HL-60/S4 treated with retinoic acid at 250 ng/mL for 4 days and 3 days (cell line): Measurements from ENCODE around the gene FARS2.

Experiments used
- in situ Hi-C: fragments of 300-500 bp; cut with MboI; formaldehyde crosslinking; loops from 2 replicates; pipeline ENCODE4 v1.7.0; 2022; ENCODE audit warnings: low sequenced_read_pairs

The FARS2 gene

DNA sequence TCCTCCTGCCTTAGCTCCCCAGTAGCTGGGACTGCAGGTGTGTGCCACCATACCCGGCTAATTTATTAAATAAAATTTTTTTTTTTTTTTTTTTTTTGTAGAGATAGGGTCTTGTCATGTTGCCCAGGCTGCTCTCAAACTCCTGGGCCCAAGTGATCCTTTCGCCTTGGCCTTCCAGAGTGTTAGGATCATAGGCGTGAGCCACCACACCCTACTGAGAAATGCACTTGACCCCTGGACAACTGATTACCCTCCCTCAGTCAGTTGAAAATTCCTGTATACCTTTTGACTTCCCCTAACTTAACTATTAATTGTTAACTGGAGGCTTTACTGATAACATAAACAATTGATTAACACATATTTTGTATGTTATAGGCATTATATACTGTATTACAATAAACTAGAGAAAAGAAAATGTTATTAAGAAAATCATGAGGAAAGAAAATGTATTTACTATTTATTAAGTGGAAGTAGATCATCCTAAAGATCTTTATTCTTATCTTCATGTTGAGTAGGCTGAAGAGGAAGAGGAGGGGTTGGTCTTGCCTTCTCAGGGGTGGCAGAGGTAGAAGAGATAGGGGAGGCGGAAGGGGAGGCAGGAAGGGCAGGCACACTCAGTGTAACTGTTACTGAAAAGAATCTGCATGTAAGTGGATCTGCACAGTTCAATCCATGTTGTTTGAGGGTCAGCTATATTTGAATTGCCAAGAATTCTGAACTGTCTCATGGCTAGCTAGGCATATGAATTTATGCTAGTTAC is 104.3 kb downstream of the FARS2 start:
- in situ Hi-C loops, result no loop called here

DNA sequence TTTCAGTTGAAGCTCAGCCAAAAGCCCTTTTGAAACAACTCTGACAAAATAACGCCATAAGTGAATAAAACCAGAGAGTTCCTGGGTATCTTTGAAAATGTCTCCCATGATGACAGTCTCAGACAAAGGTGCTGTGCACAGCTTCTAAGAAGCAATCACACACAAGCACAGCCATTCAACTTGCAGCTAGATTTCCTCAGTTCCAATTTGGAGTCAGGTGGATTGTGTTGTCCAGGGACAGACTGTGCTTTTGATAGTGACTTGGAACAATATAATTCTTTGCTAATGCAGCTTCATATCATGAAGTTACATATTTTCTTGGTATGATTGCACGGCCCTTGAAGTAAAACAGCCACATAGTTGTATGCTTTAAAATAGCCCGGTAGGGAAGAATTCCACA is 105.6 kb downstream of the FARS2 start:
- in situ Hi-C loops, result no loop called here

DNA sequence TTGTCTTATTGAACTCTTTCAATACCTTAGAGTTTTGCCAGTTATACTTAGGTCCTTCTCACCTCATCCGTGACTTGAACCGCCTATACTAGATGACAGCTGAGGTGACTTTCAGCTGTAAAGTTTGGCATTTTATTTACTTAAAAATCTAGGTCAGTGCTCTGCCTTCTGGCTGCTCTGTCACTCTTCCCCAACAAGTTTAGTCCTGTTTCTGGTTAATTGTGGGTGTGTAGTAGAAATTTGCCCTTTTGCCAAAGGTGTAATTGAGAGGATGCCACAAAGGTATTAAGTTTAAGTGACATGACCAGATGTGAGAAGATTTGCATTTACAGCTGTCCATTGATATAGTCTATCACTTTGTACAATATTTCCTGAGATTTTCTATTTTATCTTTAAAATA is 106.2 kb downstream of the FARS2 start:
- in situ Hi-C loops, result no loop called here

DNA sequence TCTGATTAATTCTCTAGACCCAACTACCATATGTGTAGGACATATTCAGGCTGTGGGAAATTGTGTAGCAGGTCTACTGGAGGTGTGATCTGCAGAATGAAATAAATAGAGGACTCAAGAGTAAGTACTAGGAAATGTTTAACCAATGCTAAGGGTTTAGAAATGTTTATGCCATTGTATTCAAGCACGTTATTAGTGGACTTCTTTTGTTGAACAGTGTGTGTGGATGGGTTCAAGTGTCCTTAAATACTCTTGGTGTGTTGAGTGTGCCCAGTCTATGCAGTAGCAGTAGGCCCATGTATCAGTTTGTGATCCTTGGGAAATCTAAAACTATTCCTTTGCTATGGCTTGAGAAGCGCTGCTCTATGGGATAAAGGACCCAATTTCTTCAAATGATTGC is 112.1 kb downstream of the FARS2 start:
- in situ Hi-C loops, result no loop called here

DNA sequence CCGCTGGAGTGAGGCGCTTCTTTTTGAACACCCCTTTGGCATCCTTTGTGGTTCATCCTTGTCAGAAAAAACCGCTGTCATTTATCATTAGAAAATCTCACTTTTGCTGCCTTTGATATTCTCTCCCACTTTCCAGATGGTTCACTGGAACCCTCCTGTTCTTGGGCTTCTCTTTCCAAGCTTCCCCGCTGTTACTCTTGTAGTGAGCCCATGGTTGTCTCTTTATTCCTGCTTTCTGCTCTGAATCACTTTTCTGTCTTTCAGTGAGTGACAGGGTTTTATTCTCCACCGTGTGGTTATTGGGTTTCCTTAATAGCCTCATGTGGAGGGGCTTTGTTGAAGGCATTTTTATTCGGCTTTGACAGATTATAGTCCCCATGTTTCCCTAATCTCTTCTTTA is 117.0 kb downstream of the FARS2 start:
- in situ Hi-C loops, result loop anchor here (25.0 kb wide), 2 partner anchors 166 to 241 kb away; no protein-coding TSS in a partner anchor

DNA sequence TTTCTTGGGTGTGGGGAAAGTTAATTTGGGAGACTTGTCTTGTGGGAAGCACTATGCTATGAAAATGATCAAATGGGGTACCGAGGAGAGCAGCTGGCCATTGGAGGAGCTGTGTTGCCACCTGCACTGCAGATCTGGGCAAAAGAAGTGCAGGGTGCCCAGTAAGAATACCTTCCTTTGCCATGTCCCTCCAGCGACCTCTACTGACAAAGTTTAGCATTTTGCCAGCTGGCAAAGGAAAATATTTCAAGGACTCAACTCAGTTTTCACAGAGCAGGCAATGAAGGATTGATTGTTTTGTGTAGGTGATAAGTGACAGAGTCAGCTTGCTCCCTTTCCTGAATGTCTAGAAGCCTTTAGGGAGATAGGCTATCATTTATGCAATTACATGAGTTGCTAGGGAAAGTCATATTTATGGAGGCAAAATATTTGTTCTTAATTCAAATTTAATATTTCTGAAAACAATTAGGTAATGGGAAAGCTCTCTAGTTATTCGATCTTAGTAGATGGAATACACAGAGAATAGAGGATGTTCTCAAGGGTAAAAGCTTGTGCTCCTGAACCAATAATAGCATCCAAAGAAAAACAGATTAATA is 118.4 kb downstream of the FARS2 start:
- in situ Hi-C loops, result loop anchor here (25.0 kb wide), 2 partner anchors 167 to 242 kb away; no protein-coding TSS in a partner anchor

DNA sequence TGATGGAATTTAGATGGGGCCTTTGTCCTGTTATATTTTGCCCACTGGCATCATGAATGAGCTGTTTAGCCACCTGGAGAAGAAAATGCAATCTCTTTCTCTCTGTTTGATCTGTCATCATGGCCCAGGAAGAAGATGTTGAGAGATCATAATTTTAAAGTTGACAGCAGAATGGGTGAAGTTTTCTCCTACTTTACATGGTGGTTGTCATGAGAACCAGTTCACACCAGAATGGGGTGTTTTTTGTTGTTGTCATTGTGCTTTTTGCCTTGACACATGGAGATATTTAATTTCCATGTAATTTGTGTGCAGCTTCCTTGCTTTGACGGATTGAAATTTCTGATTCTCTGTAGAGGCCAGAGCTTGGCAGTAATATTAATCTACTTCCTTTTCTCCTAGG is 122.5 kb downstream of the FARS2 start:
- in situ Hi-C loops, result loop anchor here (25.0 kb wide), 2 partner anchors 172 to 247 kb away; no protein-coding TSS in a partner anchor

DNA sequence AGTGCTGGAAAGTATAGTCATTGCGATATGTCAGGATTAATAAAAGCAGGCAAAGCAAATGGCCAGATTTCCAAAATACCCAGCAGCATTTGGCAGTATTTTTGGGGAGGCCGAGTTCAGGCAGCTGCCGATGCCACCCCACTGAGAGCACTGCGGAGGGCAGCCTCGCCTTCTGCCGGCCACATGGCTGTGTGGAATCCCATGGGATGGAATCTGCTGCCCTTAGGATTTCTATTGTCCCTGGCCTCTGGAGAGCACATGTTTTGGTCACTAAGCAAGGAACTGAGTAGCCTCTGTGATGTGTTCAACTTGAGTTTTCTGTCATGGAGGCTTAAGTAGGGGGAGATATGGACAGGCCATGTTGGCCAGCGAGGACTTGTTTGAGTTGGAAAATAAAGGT is 123.0 kb downstream of the FARS2 start:
- in situ Hi-C loops, result loop anchor here (25.0 kb wide), 2 partner anchors 172 to 247 kb away; no protein-coding TSS in a partner anchor

DNA sequence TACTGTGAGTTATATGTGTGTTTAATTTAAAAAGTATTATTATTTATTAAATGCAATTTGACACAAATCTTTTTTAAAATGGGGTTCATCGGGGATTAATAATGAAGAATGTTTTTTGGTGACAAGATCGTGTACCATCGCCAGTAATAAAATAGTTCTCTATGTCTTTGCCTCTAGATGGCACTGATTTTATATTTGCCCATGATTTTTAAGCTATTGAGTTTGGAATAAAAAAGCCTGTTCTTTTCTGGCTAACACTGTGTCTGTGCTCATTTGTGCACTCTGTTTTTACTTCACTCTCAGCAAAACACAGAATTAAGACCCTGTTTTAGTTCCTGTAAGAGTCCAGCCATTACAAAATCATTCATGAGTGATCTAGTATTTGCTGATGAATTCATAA is 127.0 kb downstream of the FARS2 start:
- in situ Hi-C loops, result loop anchor here (25.0 kb wide), 2 partner anchors 176 to 251 kb away; no protein-coding TSS in a partner anchor

DNA sequence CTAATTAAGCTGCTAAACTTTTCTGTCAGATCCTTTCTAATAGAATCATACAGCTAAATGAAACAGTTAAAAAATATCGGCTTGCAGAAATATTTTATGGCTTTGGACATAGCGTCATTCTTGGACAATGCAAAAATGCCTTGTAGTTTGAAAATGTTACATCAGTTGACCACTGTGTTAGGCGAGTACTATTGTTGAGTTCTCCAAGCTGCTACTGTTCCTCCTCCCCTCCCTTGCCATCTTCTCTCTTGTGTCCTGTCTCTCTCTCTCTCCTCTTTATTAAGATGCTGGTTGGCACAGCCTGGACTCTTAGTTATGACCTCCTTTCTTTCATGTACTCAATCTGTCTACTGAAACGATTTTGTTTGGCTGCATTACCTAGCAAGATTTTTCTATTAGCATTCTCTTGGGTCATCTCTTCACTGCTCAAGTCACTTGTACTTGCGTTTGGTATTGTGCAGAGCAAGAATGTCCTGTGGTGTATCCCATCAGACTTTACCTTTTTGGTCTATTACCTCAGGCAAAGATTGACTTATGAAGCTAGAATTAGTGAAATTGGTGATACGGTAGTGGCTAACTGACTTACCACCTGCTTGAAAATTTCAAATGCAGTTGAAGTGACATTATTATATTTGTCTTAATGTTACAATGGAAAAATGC is 127.9 kb downstream of the FARS2 start:
- in situ Hi-C loops, result loop anchor here (25.0 kb wide), 2 partner anchors 177 to 252 kb away; no protein-coding TSS in a partner anchor

DNA sequence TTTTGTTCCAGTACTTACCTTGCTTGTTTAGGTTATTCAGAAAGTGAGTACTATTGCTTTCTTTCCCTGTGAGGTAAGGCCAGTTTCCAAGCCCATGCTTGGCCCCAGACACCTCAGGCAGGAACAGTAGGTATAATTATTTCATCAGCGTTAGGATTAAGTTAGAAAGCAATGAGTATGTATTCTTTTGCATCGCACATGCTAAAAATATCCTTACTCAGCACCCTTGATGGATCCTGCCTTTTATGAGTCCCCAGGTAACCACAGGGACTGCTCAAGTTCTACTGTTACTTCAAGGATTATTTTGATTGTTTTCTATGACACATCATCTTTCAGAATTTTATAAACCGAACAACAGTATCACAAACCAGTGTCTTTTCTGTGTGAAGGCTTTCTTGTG is 128.9 kb downstream of the FARS2 start:
- in situ Hi-C loops, result loop anchor here (25.0 kb wide), 2 partner anchors 178 to 253 kb away; no protein-coding TSS in a partner anchor

DNA sequence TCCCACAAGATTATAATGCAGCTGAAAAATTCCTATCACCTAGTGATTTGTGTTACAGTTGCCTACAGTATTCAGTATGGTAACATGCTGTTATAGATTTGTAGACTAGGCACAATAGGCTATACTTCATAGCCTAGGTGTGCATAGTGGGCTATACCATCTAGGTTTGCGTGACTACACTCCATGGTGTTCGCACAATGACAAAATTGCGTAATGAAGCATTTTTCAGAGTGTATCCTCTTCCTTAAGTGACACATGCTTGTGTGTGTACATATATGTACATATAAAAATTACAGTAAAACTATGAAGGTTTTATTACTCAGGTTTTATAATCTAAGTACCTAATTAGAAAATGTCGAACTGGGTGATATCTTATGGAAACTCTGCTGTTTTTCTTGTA is 133.0 kb downstream of the FARS2 start:
- in situ Hi-C loops, result loop anchor here (25.0 kb wide), 2 partner anchors 182 to 257 kb away; no protein-coding TSS in a partner anchor

DNA sequence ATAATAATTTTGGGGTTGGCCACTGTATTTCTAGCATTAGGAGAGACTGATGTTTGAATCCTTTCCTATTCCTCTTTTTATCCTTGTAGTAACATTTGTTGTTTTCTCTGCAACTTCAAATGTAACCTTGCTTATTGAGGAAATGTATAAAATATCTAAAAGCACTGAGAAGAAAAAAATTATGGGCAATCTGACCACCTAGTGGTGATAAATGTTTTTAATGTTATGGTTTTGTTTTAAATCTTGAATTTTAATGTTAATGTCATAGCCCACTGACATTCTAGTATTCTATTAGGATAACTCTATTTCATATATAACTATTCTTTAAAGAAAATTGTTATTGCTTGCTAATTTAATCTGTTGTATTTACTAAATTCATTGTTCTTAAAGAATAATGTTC is 134.4 kb downstream of the FARS2 start:
- in situ Hi-C loops, result loop anchor here (25.0 kb wide), 2 partner anchors 183 to 258 kb away; no protein-coding TSS in a partner anchor

DNA sequence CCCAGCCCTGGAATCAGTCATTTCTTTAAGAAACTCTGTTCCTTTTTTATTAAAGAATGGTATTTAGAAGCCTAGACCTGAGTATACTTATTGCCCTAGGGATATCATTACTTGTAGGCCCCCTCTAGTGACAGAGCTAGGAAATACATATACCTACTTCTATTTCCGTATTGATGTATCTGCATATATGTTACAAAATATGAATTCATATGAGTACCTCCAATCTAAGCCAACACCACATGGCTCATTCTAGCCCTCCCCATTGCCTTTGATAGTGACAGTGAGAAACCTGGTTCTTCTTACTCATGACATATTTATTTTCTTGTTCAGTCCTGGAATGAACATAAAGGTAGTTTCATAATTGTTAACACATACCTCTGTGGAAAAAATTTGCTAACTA is 137.2 kb downstream of the FARS2 start:
- in situ Hi-C loops, result loop anchor here (25.0 kb wide), 2 partner anchors 186 to 261 kb away; no protein-coding TSS in a partner anchor

DNA sequence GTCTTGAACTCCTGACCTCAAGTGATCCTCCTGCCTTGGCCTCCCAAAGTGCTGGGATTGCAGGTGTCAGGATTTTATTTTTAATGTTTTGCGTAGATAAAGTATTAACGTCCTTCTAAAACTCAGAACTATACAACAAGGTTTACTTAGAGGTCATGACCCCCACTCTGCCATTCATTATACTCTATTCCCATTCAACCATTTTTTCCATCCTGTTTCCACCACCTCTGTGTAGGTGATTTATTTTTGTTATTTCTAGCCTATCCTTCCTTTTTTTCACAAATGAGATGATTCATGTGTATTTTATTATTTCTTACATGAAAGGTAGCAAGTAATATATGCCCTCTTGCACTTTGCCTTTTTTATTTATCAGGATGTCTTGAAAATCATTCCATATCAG is 138.1 kb downstream of the FARS2 start:
- in situ Hi-C loops, result loop anchor here (25.0 kb wide), 2 partner anchors 187 to 262 kb away; no protein-coding TSS in a partner anchor

DNA sequence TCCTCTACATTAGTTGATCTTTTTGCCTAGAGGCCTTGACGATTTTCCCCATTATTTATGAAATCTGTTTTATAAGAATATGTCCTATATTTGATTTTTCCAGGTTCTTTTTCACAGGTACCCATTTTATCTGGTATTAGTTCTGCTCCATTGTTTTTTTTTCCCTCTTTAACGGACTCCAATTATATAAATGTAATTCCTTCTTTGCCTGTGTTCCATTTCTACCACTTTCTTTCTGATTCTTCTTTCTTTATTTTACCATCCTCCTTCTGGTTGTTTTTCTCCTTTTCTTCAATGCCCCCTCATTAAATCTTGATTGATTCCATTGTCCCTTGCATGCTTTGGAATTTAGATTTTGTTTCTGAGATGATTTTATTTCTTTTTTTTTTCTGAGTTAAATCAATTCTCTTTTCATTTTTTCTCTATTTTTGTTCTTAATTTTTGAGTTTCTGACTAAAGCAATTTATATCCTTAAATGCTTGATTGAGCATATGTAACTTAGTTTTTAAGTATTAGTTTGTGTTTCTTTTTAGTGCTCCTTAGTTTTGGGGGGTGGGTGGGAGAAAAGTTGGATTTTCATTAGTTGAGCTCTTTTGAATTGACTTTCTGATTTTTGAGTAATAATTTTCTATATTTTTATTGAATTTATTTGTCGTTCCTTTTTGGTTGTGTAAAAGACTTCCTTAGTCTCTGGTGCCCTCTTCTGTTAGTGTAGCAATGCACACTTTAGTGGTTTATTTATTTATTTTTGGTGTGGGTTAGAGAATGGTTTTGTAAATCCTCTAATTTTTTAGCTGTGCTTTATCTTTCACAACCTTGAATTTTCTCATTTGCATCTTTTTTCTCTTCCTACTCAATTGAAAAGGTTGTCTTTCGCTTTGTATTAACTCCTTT is 140.8 kb downstream of the FARS2 start:
- in situ Hi-C loops, result no loop called here

DNA sequence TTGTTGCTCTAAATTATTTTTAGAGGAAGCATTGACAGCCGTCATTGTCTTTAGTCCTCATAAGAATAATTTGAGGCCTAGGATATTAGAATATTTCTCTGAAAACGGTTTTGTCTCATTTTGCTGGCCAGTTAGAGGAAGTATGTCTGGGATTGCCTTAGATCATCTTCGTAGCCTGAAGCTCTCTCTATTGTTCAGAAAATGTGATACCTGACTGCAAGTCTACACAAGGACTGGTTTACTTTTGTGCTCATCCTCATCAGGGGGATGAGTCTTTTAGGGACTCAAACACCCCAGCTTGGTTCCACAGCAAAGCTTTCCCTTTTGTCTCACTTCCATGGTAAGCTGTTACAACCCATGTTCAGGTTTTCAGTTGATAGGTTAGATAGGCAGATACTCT is 141.8 kb downstream of the FARS2 start:
- in situ Hi-C loops, result no loop called here

DNA sequence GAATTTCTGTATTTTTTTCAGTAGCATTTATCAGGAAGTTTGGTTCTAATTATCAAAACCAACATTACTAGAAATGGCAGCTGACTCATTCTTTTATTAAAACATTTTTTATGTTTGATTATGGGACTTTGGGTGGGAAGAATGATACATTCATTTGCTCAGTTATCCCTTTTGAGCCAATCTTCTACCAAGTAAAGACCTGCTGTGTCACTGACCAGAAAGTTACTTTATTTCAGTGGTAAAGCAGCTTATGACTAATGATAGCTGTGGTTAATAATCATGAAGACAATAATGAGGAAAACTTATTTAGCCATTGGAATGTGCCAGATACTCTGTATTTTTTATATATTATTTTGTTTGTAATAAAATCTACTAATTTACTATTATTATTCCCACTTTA is 142.3 kb downstream of the FARS2 start:
- in situ Hi-C loops, result no loop called here

DNA sequence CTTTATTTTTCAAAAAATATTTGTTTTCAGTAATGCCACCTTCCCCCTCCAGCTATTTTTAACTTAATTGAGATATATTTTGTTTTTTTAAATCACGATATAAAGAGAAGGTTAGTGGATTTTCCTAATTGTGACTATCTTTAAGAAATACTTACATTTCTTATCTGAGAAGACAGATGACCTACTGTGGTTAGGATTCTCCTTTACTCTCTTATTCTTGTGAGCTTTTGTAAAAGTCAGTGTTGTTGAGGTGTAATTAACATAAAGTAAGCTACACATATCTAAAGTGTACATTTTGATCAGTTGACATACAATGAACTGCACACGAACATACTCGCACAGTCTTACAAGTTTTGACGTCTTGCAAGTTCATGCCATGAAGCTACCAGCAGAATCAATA is 144.7 kb downstream of the FARS2 start:
- in situ Hi-C loops, result no loop called here

DNA sequence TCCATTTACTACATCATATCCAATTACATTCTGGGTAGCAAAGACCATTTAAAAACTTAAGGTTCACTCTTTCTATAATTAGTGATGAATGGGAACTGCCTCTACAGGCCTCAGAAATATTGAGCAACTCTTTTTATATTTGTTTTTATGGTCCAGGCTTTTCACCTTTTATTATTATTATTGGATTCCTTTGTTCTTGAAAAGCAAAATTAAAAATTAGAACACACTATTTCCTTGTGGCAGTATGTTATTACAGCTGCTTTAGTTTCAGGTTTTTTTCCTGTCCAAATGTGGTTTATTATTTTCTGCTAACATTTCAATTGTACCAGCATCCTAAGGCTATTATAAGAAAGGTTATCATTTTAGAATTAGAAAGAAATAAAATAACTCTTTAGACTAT is 150.1 kb downstream of the FARS2 start:
- in situ Hi-C loops, result no loop called here
